OCI-LY3 (cell line): ENCODE data around the gene DENND4A.

Experiments used
- EZH2phosphoT487 ChIP-seq: fragments of 200-600 bp; shearing (Covaris generic); IDR thresholded peaks from 2 replicates; pipeline ENCODE4 v1.6.1; 2018; ENCODE audit warnings: antibody characterized with exemption, mixed run types, low read depth
- TF ChIP-seq, protein P1 (sequence below): fragments of 200-600, 300-600 bp; sonication (generic); IDR thresholded peaks from 2 replicates; pipeline ENCODE4 v1.5.1; 2014; ENCODE audit warnings: antibody characterized with exemption, low read length, low read depth

DNA sequence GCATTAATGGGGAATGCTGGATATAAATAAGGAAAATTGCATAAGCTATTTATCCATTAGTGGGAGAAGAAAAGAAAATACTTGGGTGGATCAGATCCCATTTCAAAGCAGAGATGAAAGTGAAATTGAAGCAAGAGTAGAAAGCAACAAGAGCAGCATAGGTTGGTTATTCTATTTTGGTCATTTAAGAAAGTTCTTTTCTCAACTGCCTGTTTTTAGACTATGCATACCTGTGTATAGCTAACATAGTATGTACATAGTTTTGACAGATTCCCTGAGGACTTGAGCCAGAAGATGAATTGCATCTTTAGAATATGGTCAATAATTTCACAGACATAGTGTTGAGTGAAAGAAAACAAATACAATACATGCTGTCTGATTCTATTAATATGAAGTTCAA lies 29.0 kb upstream of the DENND4A start:
- TF ChIP-seq, protein P1, sequence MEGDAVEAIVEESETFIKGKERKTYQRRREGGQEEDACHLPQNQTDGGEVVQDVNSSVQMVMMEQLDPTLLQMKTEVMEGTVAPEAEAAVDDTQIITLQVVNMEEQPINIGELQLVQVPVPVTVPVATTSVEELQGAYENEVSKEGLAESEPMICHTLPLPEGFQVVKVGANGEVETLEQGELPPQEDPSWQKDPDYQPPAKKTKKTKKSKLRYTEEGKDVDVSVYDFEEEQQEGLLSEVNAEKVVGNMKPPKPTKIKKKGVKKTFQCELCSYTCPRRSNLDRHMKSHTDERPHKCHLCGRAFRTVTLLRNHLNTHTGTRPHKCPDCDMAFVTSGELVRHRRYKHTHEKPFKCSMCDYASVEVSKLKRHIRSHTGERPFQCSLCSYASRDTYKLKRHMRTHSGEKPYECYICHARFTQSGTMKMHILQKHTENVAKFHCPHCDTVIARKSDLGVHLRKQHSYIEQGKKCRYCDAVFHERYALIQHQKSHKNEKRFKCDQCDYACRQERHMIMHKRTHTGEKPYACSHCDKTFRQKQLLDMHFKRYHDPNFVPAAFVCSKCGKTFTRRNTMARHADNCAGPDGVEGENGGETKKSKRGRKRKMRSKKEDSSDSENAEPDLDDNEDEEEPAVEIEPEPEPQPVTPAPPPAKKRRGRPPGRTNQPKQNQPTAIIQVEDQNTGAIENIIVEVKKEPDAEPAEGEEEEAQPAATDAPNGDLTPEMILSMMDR, result no peak
- no peak for TF ChIP-seq EZH2phosphoT487
